Measurements from ENCODE around the gene GOLGA8M.
"Not testable (repeated sequence)": the region's sequence is repeated elsewhere in the genome, so short reads cannot be mapped to it uniquely, and the experiment has no call there.

GOLGA8M gene

GRCh38 chr15:28712270-28712669, at the start of gene GOLGA8M:
TSS of gene GOLGA8M (minus strand) at chr15:28712421. CDS start at chr15:28712323, 98 bp downstream.
- DNase-seq, result not testable (repeated sequence)

- not testable (repeated sequence) for DNase-seq
Measured at GRCh38 chr15:28742890-28743289, 30.7 kb upstream of the GOLGA8M start.

- not testable (repeated sequence) for DNase-seq
Measured at GRCh38 chr15:28738590-28739292, 26.5 kb upstream of the GOLGA8M start.

GRCh38 chr15:28738200-28738561, 26.0 kb upstream of the GOLGA8M start:
- not testable (repeated sequence) for DNase-seq

GRCh38 chr15:28737521-28738199, 25.4 kb upstream of the GOLGA8M start:
- DNase-seq, result peak in 17 of 56 donors; percentile 1 to 60 (median 22)

GRCh38 chr15:28728061-28728460, 15.8 kb upstream of the GOLGA8M start:
- not testable (repeated sequence) for DNase-seq

- not testable (repeated sequence) for DNase-seq
Measured at GRCh38 chr15:28727026-28727425, 14.8 kb upstream of the GOLGA8M start.

- no peak for DNase-seq
Measured at GRCh38 chr15:28726102-28726501, 13.9 kb upstream of the GOLGA8M start.

GRCh38 chr15:28725556-28725955, 13.3 kb upstream of the GOLGA8M start:
- DNase-seq, result no peak

GRCh38 chr15:28723986-28724385, 11.8 kb upstream of the GOLGA8M start:
- DNase-seq, result not testable (repeated sequence)

- DNase-seq, result not testable (repeated sequence)
Measured at GRCh38 chr15:28719626-28720025, 7.4 kb upstream of the GOLGA8M start.

GRCh38 chr15:28718576-28718975, 6.4 kb upstream of the GOLGA8M start:
- not testable (repeated sequence) for DNase-seq

GRCh38 chr15:28714176-28714575, 2.0 kb upstream of the GOLGA8M start:
- not testable (repeated sequence) for DNase-seq

- DNase-seq, result not testable (repeated sequence)
Measured at GRCh38 chr15:28703927-28704326, 8.3 kb downstream of the GOLGA8M start.

- DNase-seq, result not testable (repeated sequence)
Measured at GRCh38 chr15:28702427-28702826, 9.8 kb downstream of the GOLGA8M start.

GRCh38 chr15:28694006-28694751, 18.0 kb downstream of the GOLGA8M start:
- peak in 9 of 56 donors; percentile 1 to 13 (median 4) for DNase-seq

GRCh38 chr15:28693021-28693420, 19.2 kb downstream of the GOLGA8M start:
- DNase-seq, result not testable (repeated sequence)

GRCh38 chr15:28673533-28673932, 38.7 kb downstream of the GOLGA8M start:
- DNase-seq, result not testable (repeated sequence)

GRCh38 chr15:28672122-28672521, 40.1 kb downstream of the GOLGA8M start:
- not testable (repeated sequence) for DNase-seq

GRCh38 chr15:28666402-28666801, 45.8 kb downstream of the GOLGA8M start:
- DNase-seq, result not testable (repeated sequence)

- not testable (repeated sequence) for DNase-seq
Measured at GRCh38 chr15:28664575-28664974, 47.6 kb downstream of the GOLGA8M start.

- not testable (repeated sequence) for DNase-seq
Measured at GRCh38 chr15:28663717-28664116, 48.5 kb downstream of the GOLGA8M start.
